ENCODE data around the gene AHSP. TPM values are rescaled to one million over a fixed set of nuclear protein-coding genes. Genes with fewer than 3 reads are reported as not detected.
"Not testable (repeated sequence)": the region's sequence is repeated elsewhere in the genome, so short reads cannot be mapped to it uniquely, and the experiment has no call there.

Gene AHSP
- total RNA-seq, 2 donors from 2014 or later: not detected

- Mint-ChIP-seq H3K27ac (peak overlapping the region; percentile 97), H3K27me3 (ENCODE audit: low read depth) (no peaks in the 10 kb centered on the region), H3K4me1 (ENCODE audit: low read depth) (peaks cover 52% of the 10 kb centered on the region), H3K4me3 (peak overlapping the region; percentile 93 to 99), H3K36me3 (ENCODE audit: insufficient read depth in 2 of 2) (peaks cover 2 to 7% of the 10 kb centered on the region in 2 donors), H3K9me3 (peaks cover 0 to 2% of the 10 kb centered on the region in 2 donors)
- ATAC-seq (replicated peaks in 1 of 2) (no peak), DNase-seq (no peak)
Observed at GRCh38 chr16:31507617-31507928, 20.1 kb upstream of the AHSP start.

GRCh38 chr16:31507929-31508705 lies 19.6 kb upstream of the AHSP start, which contains the start of gene RUSF1:
TSS of gene RUSF1 (minus strand) at chr16:31508391. CDS start at chr16:31508373, 18 bp downstream.
- Mint-ChIP-seq H3K27ac (peak within 1 kb of the TSS; percentile 97), H3K36me3 (ENCODE audit: insufficient read depth in 2 of 2) (peaks cover 2 to 7% of the 10 kb centered on the region in 2 donors), H3K4me1 (ENCODE audit: low read depth) (peaks cover 52% of the 10 kb centered on the region), H3K9me3 (peaks cover 0 to 2% of the 10 kb centered on the region in 2 donors), H3K4me3 (peak within 1 kb of the TSS; percentile 93 to 99), H3K27me3 (ENCODE audit: low read depth) (no peaks in the 10 kb centered on the region)
- ATAC-seq (replicated peaks in 1 of 2): peak; percentile 87 to 91
- DNase-seq: peak; percentile 91 to 92

GRCh38 chr16:31508706-31509195 lies 18.9 kb upstream of the AHSP start:
- Mint-ChIP-seq H3K27me3 (ENCODE audit: low read depth) (no peaks in the 10 kb centered on the region), H3K4me1 (ENCODE audit: low read depth) (peaks cover 52% of the 10 kb centered on the region), H3K9me3 (peaks cover 0 to 2% of the 10 kb centered on the region in 2 donors), H3K36me3 (ENCODE audit: insufficient read depth in 2 of 2) (peaks cover 2 to 7% of the 10 kb centered on the region in 2 donors), H3K4me3 (peak overlapping the region; percentile 93 to 99), H3K27ac (peak overlapping the region; percentile 87)
- ATAC-seq (replicated peaks in 1 of 2) (no peak), DNase-seq (no peak)

GRCh38 chr16:31513126-31513525 lies 14.6 kb upstream of the AHSP start:
- ATAC-seq (replicated peaks in 1 of 2) (no peak), DNase-seq (no peak)
- peaks cover 0 to 4% of the 10 kb centered on the region in 2 donors for H3K36me3 Mint-ChIP-seq (ENCODE audit: insufficient read depth in 2 of 2)
- no peak overlapping the region for H3K4me3 Mint-ChIP-seq
- no peaks in the 10 kb centered on the region for H3K27me3 Mint-ChIP-seq (ENCODE audit: low read depth)
- peaks cover 24% of the 10 kb centered on the region for H3K4me1 Mint-ChIP-seq (ENCODE audit: low read depth)
- H3K27ac Mint-ChIP-seq: no peak overlapping the region
- H3K9me3 Mint-ChIP-seq: peaks cover 2% of the 10 kb centered on the region in 2 donors

- peaks cover 0 to 1% of the 10 kb centered on the region in 2 donors for H3K36me3 Mint-ChIP-seq (ENCODE audit: insufficient read depth in 2 of 2)
- no peak overlapping the region for H3K27ac Mint-ChIP-seq
- H3K4me1 Mint-ChIP-seq (ENCODE audit: low read depth): peaks cover 18% of the 10 kb centered on the region
- no peak overlapping the region for H3K4me3 Mint-ChIP-seq
- peaks cover 2% of the 10 kb centered on the region in 2 donors for H3K9me3 Mint-ChIP-seq
- DNase-seq (no peak), ATAC-seq (replicated peaks in 1 of 2) (no peak)
- H3K27me3 Mint-ChIP-seq (ENCODE audit: low read depth): no peaks in the 10 kb centered on the region
Observed at GRCh38 chr16:31513884-31514283, 13.8 kb upstream of the AHSP start.

GRCh38 chr16:31517800-31518402 lies 9.8 kb upstream of the AHSP start:
- H3K4me1 Mint-ChIP-seq (ENCODE audit: low read depth): no peaks in the 10 kb centered on the region
- no peak overlapping the region for H3K27ac Mint-ChIP-seq
- no peaks in the 10 kb centered on the region for H3K36me3 Mint-ChIP-seq (ENCODE audit: insufficient read depth in 2 of 2)
- peaks cover 0 to 2% of the 10 kb centered on the region in 2 donors for H3K9me3 Mint-ChIP-seq
- ATAC-seq (replicated peaks in 1 of 2) (no peak), DNase-seq (no peak)
- no peaks in the 10 kb centered on the region for H3K27me3 Mint-ChIP-seq (ENCODE audit: low read depth)
- no peak overlapping the region for H3K4me3 Mint-ChIP-seq

- Mint-ChIP-seq H3K4me3 (no peak overlapping the region), H3K4me1 (ENCODE audit: low read depth) (no peaks in the 10 kb centered on the region), H3K9me3 (peaks cover 0 to 2% of the 10 kb centered on the region in 2 donors), H3K36me3 (ENCODE audit: insufficient read depth in 2 of 2) (no peaks in the 10 kb centered on the region), H3K27ac (no peak overlapping the region), H3K27me3 (ENCODE audit: low read depth) (no peaks in the 10 kb centered on the region)
- no peak for DNase-seq
- ATAC-seq (replicated peaks in 1 of 2): no peak
Observed at GRCh38 chr16:31519759-31520431, 7.8 kb upstream of the AHSP start.

- no peak overlapping the region for H3K4me3 Mint-ChIP-seq
- ATAC-seq (replicated peaks in 1 of 2) (no peak), DNase-seq (no peak)
- H3K4me1 Mint-ChIP-seq (ENCODE audit: low read depth): no peaks in the 10 kb centered on the region
- H3K36me3 Mint-ChIP-seq (ENCODE audit: insufficient read depth in 2 of 2): no peaks in the 10 kb centered on the region
- H3K27me3 Mint-ChIP-seq (ENCODE audit: low read depth): no peaks in the 10 kb centered on the region
- peaks cover 0 to 2% of the 10 kb centered on the region in 2 donors for H3K9me3 Mint-ChIP-seq
- no peak overlapping the region for H3K27ac Mint-ChIP-seq
Observed at GRCh38 chr16:31521368-31521767, 6.3 kb upstream of the AHSP start.

DNA sequence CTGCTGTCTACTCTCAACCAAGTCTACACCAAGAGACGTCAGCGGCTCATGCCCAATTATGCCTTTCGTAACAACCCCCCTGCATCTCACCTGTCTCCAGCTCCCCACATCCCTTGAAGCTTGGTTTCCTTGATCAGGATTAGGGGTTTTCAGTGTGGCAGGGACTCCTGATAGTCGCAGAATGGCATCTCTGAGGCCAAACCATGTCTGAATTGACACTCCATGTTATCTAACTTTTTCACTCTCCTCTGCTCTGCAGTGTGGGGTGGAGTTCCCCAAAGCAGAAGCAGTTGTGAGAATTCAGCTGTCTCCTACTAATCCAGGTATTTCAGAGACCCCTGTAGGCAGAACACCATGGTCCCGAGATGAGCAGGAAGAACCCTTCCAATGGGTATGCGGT lies 5.6 kb upstream of the AHSP start:
- Mint-ChIP-seq H3K9me3 (no peaks in the 10 kb centered on the region), H3K27me3 (ENCODE audit: low read depth) (no peaks in the 10 kb centered on the region), H3K4me3 (no peak overlapping the region), H3K4me1 (ENCODE audit: low read depth) (no peaks in the 10 kb centered on the region), H3K27ac (no peak overlapping the region), H3K36me3 (ENCODE audit: insufficient read depth in 2 of 2) (no peaks in the 10 kb centered on the region)
- DNase-seq (no peak), ATAC-seq (replicated peaks in 1 of 2) (no peak)

- not testable (repeated sequence) for H3K36me3 Mint-ChIP-seq (ENCODE audit: insufficient read depth in 2 of 2); H3K4me3 Mint-ChIP-seq; ATAC-seq (replicated peaks in 1 of 2)
Observed at GRCh38 chr16:31523768-31524167, 3.9 kb upstream of the AHSP start.

GRCh38 chr16:31525113-31525512 lies 2.6 kb upstream of the AHSP start:
- ATAC-seq (replicated peaks in 1 of 2) (no peak), DNase-seq (no peak)
- Mint-ChIP-seq H3K27me3 (ENCODE audit: low read depth) (no peaks in the 10 kb centered on the region), H3K4me1 (ENCODE audit: low read depth) (peaks cover 11% of the 10 kb centered on the region), H3K4me3 (no peak overlapping the region), H3K27ac (no peak overlapping the region), H3K36me3 (ENCODE audit: insufficient read depth in 2 of 2) (no peaks in the 10 kb centered on the region), H3K9me3 (no peaks in the 10 kb centered on the region)

More at GRCh38 chr16:31523768-31524167, 3.9 kb upstream of the AHSP start:
- H3K4me1 Mint-ChIP-seq (ENCODE audit: low read depth); H3K27me3 Mint-ChIP-seq (ENCODE audit: low read depth); H3K27ac Mint-ChIP-seq; DNase-seq; H3K9me3 Mint-ChIP-seq: not testable (repeated sequence)

- Mint-ChIP-seq H3K27ac (no peak overlapping the region), H3K36me3 (ENCODE audit: insufficient read depth in 2 of 2) (no peaks in the 10 kb centered on the region), H3K9me3 (no peaks in the 10 kb centered on the region), H3K4me3 (peak overlapping the region; percentile 31 to 55), H3K4me1 (ENCODE audit: low read depth) (peaks cover 11% of the 10 kb centered on the region), H3K27me3 (ENCODE audit: low read depth) (no peaks in the 10 kb centered on the region)
- DNase-seq (no peak), ATAC-seq (replicated peaks in 1 of 2) (no peak)
Observed at GRCh38 chr16:31528523-31529107, 915 bp downstream of the AHSP start.

Data from activated T-cell treated with anti-CD3 and anti-CD28 coated beads, Interleukin-2, amount 50 U/mL, for 72 hours (primary cell).